GM11168 (cell line): ENCODE measurements around the gene NDUFA12.

ENCODE experiments used
- in situ Hi-C: fragments of 300-500 bp; cut with MboI; formaldehyde crosslinking; loops from one replicate; pipeline ENCODE4 v1.12.0; 2022; ENCODE audit warnings: low sequenced_read_pairs; ENCODE audit not compliant: unreplicated experiment

Gene NDUFA12

DNA sequence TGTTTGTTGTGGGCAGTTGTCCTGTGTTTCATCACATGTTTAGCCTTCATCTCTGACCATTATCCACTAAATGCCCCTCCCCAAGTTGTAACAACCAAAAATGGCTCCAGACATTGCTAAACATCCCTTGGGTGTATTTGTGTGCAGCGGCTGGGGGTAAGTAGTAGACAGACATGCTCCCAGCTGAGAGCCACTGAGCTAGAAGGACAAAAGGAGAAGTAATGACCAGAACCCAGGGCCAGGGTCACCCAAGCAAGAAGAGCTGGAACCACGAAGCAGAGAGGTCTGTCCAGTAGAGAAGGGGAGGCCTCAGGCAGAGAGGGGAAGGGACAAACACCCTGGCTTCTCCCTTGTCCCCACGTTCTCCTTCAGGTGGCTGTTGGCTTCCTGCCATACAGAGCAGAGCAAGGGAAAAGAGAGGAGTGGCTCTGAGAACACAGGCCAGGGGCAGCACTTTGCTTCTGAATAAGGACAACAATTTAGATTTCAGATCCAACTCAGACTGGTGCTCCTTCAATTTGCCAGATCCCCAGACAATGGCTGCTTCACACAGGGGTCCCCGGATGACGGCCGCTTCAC is 55.2 kb downstream of the NDUFA12 start:
- in situ Hi-C loops = no loop called here

DNA sequence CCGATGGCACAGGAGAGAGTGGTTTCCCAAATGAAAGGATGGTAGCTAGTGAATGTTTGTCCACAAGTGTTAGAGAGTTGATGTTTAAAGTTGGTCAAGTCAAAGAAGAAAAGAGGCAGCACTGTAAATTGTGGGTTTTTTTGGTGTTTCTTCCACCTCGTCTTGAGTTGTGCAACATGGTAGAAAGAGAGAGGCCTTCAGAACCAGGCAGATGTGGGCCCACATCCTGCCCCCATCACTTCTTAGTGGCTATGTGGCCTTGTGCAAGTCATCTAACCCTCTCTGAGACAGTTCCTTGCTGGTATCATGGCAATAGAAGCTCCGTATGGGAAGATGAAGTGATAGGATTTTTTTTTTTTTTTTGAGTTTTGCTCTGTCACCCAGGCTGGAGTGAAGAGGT is 60.8 kb downstream of the NDUFA12 start:
- in situ Hi-C loops = no loop called here

DNA sequence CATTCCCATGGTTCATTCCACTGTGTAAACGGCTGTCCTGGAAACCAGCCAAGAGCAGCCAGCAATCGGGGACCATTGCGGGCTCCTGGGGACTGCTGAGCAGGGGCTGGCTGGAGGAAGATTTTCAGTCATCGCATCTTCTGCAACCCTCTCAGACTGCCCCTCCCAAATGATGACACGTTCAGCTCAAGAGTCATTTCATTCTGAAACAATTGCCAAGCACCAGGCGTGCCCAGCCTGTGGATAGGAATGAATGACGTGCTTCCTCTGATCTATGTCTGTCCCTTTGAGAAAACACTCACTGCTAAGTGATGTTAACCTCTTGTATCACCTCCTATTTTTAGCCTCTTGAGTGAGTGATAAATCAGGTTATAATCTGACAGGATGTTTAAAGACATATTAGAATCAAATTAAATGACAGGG is 62.0 kb downstream of the NDUFA12 start:
- in situ Hi-C loops = no loop called here

DNA sequence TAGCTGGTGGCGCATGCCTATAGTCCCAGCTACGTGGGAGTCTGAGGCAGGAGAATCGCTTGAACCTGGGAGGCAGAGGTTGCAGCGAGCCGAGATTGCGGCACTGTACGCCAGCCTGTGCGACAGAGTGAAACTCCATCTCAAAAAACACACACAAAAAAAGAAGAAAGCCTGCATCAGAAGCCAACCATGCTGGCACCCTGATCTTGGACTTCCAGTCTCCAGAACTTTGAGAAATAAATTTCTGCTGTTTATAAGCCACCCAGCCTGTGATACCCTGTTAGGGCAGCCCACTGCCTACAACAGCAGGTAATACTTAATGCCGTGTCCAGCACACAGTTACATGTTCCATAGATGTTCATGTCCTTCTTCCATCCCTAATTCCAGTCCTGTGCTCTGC is 62.7 kb downstream of the NDUFA12 start:
- in situ Hi-C loops = no loop called here

DNA sequence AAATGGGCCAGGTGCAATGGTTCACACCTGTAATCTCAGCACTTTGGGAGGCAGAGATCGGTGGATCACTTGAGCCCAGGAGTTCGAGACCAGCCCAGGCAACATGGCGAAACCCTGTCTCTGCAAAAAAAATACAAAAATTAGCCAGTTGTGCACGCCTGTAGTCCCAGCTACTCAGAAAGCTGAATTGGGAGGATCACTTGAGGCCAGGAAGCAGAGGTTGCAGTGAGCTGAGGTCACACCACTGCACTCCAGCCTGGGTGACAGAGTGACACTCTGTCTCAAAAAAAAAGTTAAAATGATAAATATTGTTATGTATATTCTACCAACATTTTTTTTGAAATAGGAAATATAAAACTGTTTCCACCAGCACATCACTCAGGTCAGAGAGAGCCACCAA is 64.9 kb downstream of the NDUFA12 start:
- in situ Hi-C loops = no loop called here

DNA sequence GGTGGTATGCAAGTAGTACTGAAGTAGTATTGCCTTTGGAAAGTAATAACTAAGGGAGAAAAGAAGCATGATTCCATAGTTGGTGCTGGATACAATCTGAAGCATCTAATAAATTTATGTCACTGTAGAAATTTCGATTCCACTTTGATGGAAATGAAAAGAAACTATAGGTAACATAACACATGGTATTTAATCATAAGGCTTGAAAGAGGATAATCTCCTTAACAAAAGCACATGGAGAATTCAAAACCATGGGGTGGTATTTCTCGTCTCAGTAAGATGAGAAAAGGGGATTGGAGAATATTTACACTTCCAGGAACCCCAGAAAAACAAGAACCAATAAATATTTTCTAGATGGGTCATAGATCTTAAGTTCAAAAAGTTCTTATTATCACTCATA is 72.7 kb downstream of the NDUFA12 start:
- in situ Hi-C loops = no loop called here

DNA sequence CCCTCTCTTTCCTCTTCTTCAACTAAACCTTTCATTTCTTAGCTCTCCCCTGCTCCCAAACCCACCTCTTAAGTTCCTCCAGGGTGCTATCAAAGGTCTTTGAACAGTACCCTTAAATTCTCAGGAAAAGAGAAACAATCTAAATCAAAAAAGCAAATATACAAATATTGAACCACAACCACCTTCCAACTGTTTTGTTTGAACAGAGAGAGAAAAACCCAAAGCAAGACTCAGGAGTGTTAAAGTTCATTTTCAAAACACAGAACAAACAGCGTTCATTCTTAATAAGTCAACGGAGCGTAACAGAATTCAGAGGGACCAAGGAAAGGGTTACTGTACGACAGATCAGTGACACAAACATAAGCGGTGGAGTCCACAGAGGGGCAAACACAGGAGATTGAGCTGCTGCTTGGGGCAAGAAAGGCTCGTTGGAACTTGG is 73.3 kb downstream of the NDUFA12 start:
- in situ Hi-C loops = no loop called here

DNA sequence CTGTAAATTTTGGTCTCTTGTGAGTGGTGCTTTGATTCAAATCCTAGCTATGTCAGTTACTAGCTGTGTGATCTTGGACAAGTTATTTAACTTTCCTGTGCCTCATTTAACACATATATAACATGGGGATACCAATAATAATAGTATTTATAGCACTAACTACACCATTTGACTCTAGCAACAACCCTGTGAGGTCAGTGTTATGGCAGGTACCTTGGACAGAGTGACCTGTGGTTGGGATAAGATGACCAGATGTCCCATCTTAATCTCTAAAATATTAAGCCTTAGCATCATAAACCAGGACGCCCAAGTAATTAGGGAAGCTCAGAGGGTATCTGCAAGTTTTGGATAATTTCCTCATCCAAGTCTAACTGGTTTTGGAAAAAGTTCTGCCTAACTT is 73.7 kb downstream of the NDUFA12 start:
- in situ Hi-C loops = no loop called here

DNA sequence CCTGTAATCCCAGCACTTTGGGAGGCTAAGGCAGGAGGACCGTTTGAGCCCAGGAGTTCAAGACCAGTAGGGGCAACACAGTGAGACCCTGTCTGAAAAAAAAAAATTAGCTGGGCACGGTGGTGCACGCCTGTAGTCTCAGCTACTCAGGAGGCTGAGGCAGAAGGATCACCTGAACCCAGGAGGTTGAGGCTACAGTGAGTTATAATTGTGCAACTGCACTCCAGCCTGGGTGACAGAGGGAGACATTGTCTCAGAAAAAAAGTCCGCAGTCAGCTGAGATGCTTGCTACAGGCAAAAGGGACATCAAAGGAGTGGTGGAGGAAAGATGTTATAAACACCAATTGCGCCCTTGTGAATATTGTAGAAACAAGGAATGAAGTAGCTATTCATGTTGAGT is 77.8 kb downstream of the NDUFA12 start:
- in situ Hi-C loops = no loop called here

DNA sequence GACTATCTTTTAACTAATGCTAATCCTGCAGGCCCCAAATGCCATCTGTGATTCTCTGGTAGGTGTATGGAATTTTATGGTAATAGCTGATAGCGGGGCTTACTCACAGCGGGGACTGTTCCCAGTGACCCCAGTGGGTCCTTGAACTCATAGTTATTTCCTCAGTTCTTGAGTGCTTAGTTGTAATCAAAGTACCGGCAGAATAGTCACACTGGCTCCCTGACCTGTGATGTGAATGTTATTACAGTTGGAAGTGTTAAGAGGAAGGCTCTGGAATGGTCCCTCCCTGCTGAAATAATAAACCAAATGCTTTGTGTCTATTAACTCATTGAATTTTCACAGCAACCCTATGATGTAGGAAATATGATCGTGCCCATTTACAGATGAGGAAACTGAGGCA is 78.3 kb downstream of the NDUFA12 start:
- in situ Hi-C loops = no loop called here

DNA sequence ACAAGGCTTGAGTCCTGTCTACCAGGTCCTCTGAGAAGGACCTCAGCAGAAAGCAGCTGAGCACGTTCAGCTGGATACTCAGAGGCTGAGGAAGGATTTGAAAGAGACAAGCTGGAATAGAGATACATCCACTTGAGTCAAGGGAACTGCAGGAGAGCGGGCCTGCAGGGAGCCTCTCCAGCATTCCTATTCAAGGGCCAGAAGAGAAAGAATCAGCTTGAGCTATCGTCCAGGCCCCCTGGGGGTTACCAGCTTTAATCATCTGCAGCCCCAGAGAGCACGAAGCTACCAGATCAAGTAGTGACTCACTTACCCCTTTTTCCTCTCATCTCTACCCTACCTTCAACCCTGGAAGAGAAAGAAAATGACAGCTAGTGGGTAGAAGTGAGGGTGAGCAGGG is 80.9 kb downstream of the NDUFA12 start:
- in situ Hi-C loops = no loop called here
